ENCODE measurements around the gene SLC36A3.

DNA sequence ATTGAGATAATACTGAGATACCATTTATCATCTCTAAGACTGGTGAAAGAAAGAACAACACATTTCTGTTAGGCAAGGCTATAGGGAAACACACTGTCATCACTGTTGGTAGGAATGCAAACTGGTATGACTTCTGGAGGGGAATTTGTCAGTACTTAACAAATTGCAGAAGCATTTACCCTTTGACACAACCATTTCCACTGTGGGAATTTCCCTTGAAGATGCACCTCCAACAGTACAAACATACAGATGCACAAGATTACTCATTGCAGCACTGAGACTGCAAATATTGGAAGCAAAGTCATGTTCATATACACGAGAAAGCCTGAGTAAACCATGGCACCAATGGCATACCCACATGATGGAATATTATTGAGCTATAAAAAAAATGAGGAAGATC lies 33.0 kb downstream of the SLC36A3 start:
- TF ChIP-seq, protein P1, sequence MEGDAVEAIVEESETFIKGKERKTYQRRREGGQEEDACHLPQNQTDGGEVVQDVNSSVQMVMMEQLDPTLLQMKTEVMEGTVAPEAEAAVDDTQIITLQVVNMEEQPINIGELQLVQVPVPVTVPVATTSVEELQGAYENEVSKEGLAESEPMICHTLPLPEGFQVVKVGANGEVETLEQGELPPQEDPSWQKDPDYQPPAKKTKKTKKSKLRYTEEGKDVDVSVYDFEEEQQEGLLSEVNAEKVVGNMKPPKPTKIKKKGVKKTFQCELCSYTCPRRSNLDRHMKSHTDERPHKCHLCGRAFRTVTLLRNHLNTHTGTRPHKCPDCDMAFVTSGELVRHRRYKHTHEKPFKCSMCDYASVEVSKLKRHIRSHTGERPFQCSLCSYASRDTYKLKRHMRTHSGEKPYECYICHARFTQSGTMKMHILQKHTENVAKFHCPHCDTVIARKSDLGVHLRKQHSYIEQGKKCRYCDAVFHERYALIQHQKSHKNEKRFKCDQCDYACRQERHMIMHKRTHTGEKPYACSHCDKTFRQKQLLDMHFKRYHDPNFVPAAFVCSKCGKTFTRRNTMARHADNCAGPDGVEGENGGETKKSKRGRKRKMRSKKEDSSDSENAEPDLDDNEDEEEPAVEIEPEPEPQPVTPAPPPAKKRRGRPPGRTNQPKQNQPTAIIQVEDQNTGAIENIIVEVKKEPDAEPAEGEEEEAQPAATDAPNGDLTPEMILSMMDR (IDR thresholded peaks at IDR 0.05; ENCODE audit: low read length): no peak
- TF ChIP-seq EZH2 (optimal IDR thresholded peaks at IDR 0.05; ENCODE audit: low read depth, low read length) (no peak), EZH2phosphoT487 (IDR thresholded peaks at IDR 0.05; ENCODE audit: low read length) (no peak)
